ENCODE measurements around the gene AMH.

GRCh38 chr19:2219726-2220125, 29.4 kb upstream of the AMH start:
- TF ChIP-seq TP53 (CRISPR knock-in tag; IDR thresholded peaks at IDR 0.05) (no peak), CTCF (IDR thresholded peaks at IDR 0.05) (no peak), NFYB (CRISPR knock-in tag; conservative IDR thresholded peaks at IDR 0.05; ENCODE audit: low read depth) (no peak), CREB1 (CRISPR knock-in tag; IDR thresholded peaks at IDR 0.05) (no peak), ELF4 (CRISPR knock-in tag; IDR thresholded peaks at IDR 0.05; ENCODE audit: low read depth) (no peak), PREB (CRISPR knock-in tag; IDR thresholded peaks at IDR 0.05; ENCODE audit: borderline replicate concordance) (no peak), SP1 (CRISPR knock-in tag; conservative IDR thresholded peaks at IDR 0.05) (no peak), USF1 (CRISPR knock-in tag; IDR thresholded peaks at IDR 0.05) (no peak)
- TF ChIP-seq, protein P1, sequence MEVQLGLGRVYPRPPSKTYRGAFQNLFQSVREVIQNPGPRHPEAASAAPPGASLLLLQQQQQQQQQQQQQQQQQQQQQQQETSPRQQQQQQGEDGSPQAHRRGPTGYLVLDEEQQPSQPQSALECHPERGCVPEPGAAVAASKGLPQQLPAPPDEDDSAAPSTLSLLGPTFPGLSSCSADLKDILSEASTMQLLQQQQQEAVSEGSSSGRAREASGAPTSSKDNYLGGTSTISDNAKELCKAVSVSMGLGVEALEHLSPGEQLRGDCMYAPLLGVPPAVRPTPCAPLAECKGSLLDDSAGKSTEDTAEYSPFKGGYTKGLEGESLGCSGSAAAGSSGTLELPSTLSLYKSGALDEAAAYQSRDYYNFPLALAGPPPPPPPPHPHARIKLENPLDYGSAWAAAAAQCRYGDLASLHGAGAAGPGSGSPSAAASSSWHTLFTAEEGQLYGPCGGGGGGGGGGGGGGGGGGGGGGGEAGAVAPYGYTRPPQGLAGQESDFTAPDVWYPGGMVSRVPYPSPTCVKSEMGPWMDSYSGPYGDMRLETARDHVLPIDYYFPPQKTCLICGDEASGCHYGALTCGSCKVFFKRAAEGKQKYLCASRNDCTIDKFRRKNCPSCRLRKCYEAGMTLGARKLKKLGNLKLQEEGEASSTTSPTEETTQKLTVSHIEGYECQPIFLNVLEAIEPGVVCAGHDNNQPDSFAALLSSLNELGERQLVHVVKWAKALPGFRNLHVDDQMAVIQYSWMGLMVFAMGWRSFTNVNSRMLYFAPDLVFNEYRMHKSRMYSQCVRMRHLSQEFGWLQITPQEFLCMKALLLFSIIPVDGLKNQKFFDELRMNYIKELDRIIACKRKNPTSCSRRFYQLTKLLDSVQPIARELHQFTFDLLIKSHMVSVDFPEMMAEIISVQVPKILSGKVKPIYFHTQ (CRISPR knock-in tag; IDR thresholded peaks at IDR 0.05): no peak

Measured in WTC11 (cell line).